GM12878 (cell line): Measurements from ENCODE around the gene PLCB4. TPM values are rescaled to one million over a fixed set of nuclear protein-coding genes. Genes with fewer than 3 reads are reported as not detected.

Experiments
- BMI1 ChIP-seq: fragments of 450-650 bp; IDR thresholded peaks from 2 replicates; pipeline ENCODE4 v1.6.1; 2016; ENCODE audit warnings: mild to moderate bottlenecking, moderate library complexity, borderline replicate concordance
- CHD4 ChIP-seq: fragments of 200-600 bp; sonication (generic); IDR thresholded peaks from 2 replicates; pipeline ENCODE4 v1.6.1; 2016; ENCODE audit warnings: mild to moderate bottlenecking
- CUX1 ChIP-seq: IDR thresholded peaks from 2 replicates; pipeline ENCODE4 v1.6.1; 2012; ENCODE audit warnings: improper control_type of control experiment, low read depth, low read length; ENCODE audit not compliant: insufficient replicate concordance
- PBX3 ChIP-seq: IDR thresholded peaks from 2 replicates; pipeline ENCODE4 v1.6.1; 2011; ENCODE audit warnings: mild to moderate bottlenecking, low read depth, low read length, moderate library complexity; ENCODE audit not compliant: insufficient replicate concordance
- POU2F2 ChIP-seq: IDR thresholded peaks from 3 replicates; pipeline ENCODE4 v1.6.1; 2011; ENCODE audit warnings: low read depth, mild to moderate bottlenecking, low read length, borderline replicate concordance
- RFX5 ChIP-seq: IDR thresholded peaks from 2 replicates; pipeline ENCODE4 v1.6.1; 2011; ENCODE audit warnings: low read depth, low read length, improper control_type of control experiment
- TAF1 ChIP-seq: IDR thresholded peaks from 2 replicates; pipeline ENCODE4 v1.6.1; 2011; ENCODE audit warnings: mild to moderate bottlenecking, low read depth, low read length, borderline replicate concordance
- TCF12 ChIP-seq: IDR thresholded peaks from 2 replicates; pipeline ENCODE4 v1.6.1; 2011; ENCODE audit warnings: low read depth, mild to moderate bottlenecking, low read length
- WRNIP1 ChIP-seq: IDR thresholded peaks from 2 replicates; pipeline ENCODE4 v1.6.1; 2011; ENCODE audit warnings: low read depth, low read length, improper control_type of control experiment, borderline replicate concordance
- ZNF24 ChIP-seq: fragments of 450-650 bp; IDR thresholded peaks from 2 replicates; pipeline ENCODE4 v1.6.1; 2017; ENCODE audit warnings: antibody characterized with exemption, mild to moderate bottlenecking
- polyA plus RNA-seq, 11 experiments: library from polyadenylated mRNA; depleted of rRNA in 4 of 11; unstranded in 6 of 11; stranded (reverse) in 5 of 11; fragments of >200 nt; fragmentation: Nextera tagmentation in 4 of 11; fragmentation: Illumina TruSeq in 1 of 11; extraction: Ambion mirVana in 4 of 11; extraction: Trizol in 1 of 11; gene quantifications; 1 replicate in 1 of 11; 2 replicates in 10 of 11; pipeline versions ENCODE4 v1.2.1 to v1.2.3, GENCODE V29; 2011 to 2016; ENCODE audit warnings: inconsistent platforms in 2 of 11, missing spikeins in 2 of 11, low read depth in 1 of 11
- total RNA-seq, 4 experiments: library from RNA; depleted of rRNA in 3 of 4; stranded (reverse); fragments of >200 nt in 3 of 4; fragmentation: Illumina TruSeq in 1 of 4; extraction: Trizol in 1 of 4; gene quantifications; 2 replicates each; pipeline versions ENCODE4 v1.2.1 to v1.2.3, GENCODE V29; 2013 to 2021
- TF ChIP-seq, protein P1 (sequence below): fragments of 450-650 bp; IDR thresholded peaks from 2 replicates; pipeline ENCODE4 v1.6.1; 2016; ENCODE audit warnings: mild to moderate bottlenecking

Gene PLCB4
- total and polyA plus RNA-seq, 10 of the 15 experiments (the other 5 are each of a cell fraction or from before 2014, with no cell fraction given) = not detected

DNA sequence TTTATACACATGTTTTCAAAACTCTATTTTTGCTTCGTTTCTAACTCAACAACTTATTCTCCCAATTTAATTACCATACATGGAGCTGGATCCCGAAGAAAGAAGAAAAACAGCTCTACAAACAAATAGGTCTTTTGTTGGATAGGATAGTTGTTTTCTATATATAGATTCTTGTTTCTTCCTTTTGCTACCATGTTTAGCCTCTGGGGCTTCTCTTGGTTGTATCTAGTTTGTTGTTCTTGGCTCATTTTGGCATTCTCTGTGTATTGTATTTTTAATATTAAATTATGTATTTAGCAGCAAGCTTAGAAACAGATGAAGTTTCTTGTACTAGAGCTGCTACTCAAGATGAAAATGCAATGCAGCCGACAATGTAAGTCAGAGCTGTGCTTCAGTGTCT lies 60.9 kb downstream of the PLCB4 start (continued):
- TF ChIP-seq BMI1 (no peak), RFX5 (no peak), CHD4 (no peak), TAF1 (no peak), CUX1 (no peak), PBX3 (no peak), POU2F2 (no peak), WRNIP1 (no peak), TCF12 (no peak), ZNF24 (no peak)
- TF ChIP-seq, protein P1, sequence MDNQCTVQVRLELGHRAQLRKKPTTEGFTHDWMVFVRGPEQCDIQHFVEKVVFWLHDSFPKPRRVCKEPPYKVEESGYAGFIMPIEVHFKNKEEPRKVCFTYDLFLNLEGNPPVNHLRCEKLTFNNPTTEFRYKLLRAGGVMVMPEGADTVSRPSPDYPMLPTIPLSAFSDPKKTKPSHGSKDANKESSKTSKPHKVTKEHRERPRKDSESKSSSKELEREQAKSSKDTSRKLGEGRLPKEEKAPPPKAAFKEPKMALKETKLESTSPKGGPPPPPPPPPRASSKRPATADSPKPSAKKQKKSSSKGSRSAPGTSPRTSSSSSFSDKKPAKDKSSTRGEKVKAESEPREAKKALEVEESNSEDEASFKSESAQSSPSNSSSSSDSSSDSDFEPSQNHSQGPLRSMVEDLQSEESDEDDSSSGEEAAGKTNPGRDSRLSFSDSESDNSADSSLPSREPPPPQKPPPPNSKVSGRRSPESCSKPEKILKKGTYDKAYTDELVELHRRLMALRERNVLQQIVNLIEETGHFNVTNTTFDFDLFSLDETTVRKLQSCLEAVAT = no peak
